HG03442 (cell line): ENCODE data around the gene LYPD5.

Experiments used
- ATAC-seq: cut with Tn5 transposase; IDR thresholded peaks from one replicate; pipeline ENCODE4 v1.9.1; 2021; ENCODE audit warnings: mild to moderate bottlenecking, moderate library complexity; ENCODE audit not compliant: unreplicated experiment

The LYPD5 gene

DNA sequence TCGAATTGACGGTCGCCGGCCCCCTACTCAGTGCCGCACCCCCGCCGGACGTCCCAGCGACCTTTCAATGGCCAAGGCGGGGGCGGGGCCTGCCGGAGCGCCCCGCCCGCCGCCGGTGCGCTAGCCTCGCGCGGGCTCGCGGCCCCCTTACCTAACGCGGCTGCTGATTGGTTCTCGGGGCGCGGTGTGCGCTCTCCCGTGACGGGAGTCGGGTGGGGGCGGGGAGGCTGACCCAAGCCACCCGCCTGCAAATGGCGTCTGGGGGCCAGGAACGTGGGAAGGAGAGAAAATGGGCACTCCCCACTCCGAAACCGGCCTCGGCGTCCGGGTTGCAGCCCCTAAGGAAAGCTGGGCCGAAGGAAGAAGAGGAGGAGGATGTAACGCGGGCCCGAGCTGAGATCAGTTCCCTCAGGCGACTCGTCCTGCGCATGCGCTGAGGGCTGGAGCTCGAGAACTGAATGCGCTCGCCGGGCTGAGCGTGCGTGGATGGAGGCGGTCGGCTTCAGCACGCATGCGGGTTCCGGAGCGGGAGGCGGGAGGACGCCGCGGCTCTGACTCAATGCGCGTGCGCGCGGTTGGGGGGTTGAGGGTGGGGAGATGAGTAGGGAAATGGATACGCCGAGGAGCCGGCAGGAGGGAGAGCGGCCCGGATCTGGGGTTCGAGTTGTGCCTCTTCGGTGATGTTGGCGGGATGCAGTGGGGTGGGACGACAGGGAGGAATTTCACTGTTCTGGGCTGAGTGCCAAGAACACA, 47.6 kb downstream of the LYPD5 start, which contains the start of gene SMG9:
Gene SMG9, minus strand, starts transcription at position 460 of the 753 bp plus-strand sequence. CDS start 4,221 bp downstream, outside the sequence.
- ATAC-seq, result peak; percentile 59

DNA sequence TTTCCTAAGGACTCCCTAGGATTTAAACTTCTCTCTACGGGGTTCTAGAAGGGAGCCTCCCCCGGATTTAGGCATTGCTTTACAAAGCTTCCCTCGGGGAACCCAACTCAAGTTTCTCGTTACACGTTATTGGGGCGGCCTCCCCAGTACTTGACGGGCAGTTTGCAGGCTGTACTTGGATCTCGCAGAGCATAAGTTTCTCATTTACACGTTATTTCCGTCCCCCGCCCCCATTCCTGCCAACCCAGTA, 48.1 kb downstream of the LYPD5 start:
- ATAC-seq, result no peak

DNA sequence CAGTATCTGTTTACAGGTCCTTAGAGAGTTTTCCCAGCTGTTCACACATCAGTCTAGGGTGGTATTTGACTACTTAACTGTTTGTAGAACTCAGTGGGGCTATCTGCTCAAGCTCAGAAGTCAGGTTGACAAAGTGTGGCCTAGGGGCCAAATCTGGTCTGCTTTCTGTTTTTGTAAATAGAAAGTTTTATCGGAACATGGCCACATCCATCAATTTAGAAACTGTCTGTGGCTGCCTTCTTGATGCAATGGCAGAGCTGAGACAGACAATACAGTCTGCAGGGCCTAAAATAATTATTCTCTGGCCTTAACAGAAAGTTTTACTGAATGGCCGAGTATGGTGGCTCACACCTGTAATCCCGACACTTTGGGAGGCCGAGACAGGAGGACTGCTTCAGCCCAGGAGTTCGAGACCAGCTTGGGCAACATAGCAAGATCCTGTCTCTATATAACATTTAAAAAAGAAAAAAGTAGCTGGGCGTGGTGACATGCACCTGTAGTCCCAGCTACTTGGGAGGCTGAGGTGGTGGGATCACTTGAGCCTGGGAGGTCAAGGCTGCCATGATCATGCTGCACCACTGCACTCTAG, 49.9 kb downstream of the LYPD5 start:
- no peak for ATAC-seq

DNA sequence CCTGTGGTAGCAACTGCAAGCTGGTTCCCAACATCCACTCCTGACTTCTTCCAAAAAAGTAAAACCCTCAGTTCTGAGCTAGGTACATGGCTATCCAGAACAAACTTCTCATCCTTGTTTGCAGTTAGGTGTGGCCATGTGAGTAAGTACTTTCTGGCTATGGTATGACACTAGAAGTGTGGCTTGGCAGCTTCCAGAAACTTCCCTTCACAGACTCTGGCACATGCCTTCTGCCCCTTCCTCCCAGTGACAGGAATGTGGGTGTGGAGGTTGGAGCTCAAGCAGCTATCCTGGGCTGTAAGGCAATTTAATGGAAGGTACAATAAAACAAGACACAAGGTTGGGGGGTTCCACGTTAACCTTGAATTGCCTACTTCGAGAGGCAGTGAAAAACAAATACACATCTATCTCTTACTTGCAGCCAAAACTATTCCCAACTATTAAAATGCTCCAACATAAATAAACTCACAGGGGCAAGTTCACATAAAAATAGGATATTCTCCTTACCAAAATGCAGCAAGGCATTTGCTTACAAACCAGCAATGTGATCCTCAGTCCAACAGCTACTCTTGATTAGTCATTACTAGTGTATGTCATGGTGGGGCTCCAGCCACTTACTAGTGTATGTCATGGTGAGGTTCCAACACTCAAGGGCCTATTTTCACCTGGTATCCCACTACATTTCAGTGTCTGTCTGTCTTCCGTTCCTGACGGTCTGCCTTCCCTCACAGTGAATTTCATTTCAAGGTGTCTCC, 50.6 kb downstream of the LYPD5 start:
- ATAC-seq, result no peak

DNA sequence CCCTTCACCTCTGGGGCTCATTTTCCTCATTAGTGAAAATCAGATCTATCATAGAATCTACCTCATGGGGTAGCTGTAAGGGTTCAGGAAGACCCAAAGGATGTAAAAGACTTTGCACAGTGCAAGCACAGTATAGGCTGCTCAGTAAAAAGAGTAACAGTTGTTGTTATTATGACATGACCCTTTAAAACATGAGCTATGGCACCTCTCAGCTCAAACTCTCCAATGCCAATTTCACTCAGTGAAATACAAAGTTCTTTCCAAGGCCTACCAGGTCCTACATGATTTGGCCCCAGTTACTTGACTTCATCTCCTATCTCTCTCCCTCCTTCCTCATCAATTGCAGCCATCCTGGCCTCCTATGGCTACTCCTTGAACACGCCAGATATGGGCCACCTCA, 52.3 kb downstream of the LYPD5 start:
- no peak for ATAC-seq

DNA sequence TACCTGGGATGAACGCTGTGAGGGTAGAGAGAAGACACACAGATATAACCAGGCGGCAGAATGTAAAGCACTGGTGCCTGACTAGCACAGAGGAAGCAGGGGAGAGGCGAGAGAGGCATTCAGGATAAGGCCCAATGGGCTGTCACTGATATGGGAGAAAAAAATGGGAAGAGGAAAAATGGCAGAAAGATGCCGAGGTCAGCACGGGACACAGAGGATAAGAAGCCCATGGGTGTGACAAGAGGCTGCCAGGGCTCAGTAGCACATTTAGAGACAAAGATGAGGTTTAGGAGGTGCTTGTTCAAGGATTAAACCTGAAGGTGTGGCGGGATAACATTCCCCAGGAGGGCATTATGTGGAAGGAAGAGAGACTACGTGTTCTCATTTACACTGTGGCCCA, 53.1 kb downstream of the LYPD5 start:
- ATAC-seq, result no peak

DNA sequence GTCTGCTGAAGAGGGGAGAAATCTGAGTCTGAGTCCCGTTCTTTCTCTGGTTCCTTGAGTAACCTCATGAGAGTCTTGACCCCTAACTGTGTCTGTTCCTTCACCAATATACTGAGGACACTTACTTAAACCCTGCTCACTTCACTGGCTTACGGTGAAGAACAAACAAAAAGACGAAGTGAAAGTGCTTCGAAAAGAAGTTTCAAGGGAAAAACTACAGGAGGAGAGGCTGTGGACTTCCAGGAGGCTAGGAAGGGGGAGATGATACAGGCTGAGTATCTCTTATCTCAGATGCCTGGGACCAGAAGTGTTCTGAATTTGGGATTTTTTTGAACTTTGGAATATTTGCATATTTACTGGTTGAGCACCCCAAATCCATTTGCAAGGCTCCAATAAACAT, 53.6 kb downstream of the LYPD5 start:
- no peak for ATAC-seq

DNA sequence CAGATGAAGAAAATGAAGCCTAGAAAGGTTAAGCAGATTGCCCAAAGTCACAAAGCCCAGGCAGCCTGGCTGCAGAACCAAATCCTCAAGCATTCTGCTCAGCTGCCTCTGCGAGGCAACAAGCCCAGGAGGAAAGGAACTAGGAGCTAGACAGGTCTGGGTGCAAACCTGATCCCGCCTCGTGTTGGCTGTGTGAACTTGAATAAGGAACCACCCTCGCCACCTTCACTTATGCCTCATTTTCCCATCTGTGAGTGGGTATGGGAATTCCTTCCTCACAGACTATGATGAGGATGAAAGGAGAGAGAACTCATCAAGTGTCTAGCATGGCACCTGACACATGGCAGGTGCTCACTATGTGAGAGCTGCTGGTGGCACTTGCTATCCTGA, 54.0 kb downstream of the LYPD5 start:
- no peak for ATAC-seq

GRCh38 chr19:43747557-43748204, 54.6 kb downstream of the LYPD5 start:
- ATAC-seq, result no peak
